Progenitor cell of endocrine pancreas (in vitro differentiated cells): ENCODE data around the gene SCGB1C2. TPM values are rescaled to one million over a fixed set of nuclear protein-coding genes. Genes with fewer than 3 reads are reported as not detected.
A peak's percentile ranks its signal among the peaks of the same experiment; 100 is the strongest.

ENCODE experiments used
- DNase-seq: peaks from one replicate; pipeline ENCODE4 v3.0.0; 2021; ENCODE audit warnings: low spot score; ENCODE audit not compliant: unreplicated experiment
- H3K27ac Mint-ChIP-seq: 2 replicates; pipeline ENCODE4 v1.8.0; 2021; ENCODE audit warnings: mild to moderate bottlenecking, moderate library complexity, mixed read lengths
- H3K27me3 Mint-ChIP-seq: 2 replicates; pipeline ENCODE4 v1.8.0; 2021; ENCODE audit warnings: mixed read lengths
- H3K36me3 Mint-ChIP-seq: 2 replicates; pipeline ENCODE4 v1.8.0; 2022; ENCODE audit warnings: mixed read lengths; ENCODE audit not compliant: insufficient read depth
- H3K4me1 Mint-ChIP-seq: 2 replicates; pipeline ENCODE4 v1.8.0; 2021; ENCODE audit warnings: low read depth, mixed read lengths
- H3K4me3 Mint-ChIP-seq: 2 replicates; pipeline ENCODE4 v1.8.0; 2021; ENCODE audit warnings: low read depth, mild to moderate bottlenecking, moderate library complexity, mixed read lengths
- H3K9me3 Mint-ChIP-seq: 2 replicates; pipeline ENCODE4 v1.8.0; 2021; ENCODE audit warnings: low read depth, mixed read lengths
- total RNA-seq: library from RNA; stranded (reverse); gene quantifications from 2 replicates; pipeline ENCODE4 v1.2.1, GENCODE V29; 2021
- TF ChIP-seq, protein P1 (sequence below): fragments of 200-600 bp; sonication (generic); IDR thresholded peaks from one replicate; pipeline ENCODE4 v1.5.0; 2021; ENCODE audit warnings: antibody characterized with exemption, mild to moderate bottlenecking; ENCODE audit not compliant: unreplicated experiment

The SCGB1C2 gene
- total RNA-seq, 1 donor from 2014 or later: not detected

DNA sequence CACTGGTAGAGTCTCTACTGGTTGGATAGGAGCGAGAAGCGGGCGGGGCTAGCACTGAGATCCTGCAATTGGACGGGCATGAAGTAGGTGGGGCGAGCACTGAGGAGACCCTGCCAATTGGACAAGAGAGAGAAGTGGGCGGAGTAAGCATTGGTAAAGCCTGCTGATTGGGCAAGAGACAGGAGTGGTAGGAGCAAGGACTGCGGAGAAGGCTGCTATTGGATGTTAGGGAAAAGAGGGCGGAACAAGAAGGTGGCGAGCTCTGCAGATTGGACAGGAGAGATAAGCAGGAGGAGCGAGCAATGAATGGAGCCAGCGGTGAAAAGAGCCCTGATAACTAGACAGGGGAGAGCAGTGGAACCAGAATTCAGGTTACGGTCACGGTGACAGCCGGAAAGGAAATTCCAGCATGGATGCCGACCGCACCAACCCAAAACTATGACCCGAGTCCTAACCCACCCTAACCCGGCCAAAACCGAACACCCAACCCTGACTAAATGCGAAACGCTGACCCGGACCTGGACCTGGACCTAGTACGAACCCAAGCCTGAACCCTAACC is 4.8 kb downstream of the SCGB1C2 start:
- peaks cover 5% of the 10 kb centered on the region for H3K27me3 Mint-ChIP-seq
- no peak overlapping the region for H3K4me3 Mint-ChIP-seq
- DNase-seq: peak; percentile 7
- H3K4me1 Mint-ChIP-seq: no peaks in the 10 kb centered on the region
- H3K36me3 Mint-ChIP-seq: no peaks in the 10 kb centered on the region
- no peaks in the 10 kb centered on the region for H3K9me3 Mint-ChIP-seq
- TF ChIP-seq, protein P1, sequence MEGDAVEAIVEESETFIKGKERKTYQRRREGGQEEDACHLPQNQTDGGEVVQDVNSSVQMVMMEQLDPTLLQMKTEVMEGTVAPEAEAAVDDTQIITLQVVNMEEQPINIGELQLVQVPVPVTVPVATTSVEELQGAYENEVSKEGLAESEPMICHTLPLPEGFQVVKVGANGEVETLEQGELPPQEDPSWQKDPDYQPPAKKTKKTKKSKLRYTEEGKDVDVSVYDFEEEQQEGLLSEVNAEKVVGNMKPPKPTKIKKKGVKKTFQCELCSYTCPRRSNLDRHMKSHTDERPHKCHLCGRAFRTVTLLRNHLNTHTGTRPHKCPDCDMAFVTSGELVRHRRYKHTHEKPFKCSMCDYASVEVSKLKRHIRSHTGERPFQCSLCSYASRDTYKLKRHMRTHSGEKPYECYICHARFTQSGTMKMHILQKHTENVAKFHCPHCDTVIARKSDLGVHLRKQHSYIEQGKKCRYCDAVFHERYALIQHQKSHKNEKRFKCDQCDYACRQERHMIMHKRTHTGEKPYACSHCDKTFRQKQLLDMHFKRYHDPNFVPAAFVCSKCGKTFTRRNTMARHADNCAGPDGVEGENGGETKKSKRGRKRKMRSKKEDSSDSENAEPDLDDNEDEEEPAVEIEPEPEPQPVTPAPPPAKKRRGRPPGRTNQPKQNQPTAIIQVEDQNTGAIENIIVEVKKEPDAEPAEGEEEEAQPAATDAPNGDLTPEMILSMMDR: no peak
- no peak overlapping the region for H3K27ac Mint-ChIP-seq

DNA sequence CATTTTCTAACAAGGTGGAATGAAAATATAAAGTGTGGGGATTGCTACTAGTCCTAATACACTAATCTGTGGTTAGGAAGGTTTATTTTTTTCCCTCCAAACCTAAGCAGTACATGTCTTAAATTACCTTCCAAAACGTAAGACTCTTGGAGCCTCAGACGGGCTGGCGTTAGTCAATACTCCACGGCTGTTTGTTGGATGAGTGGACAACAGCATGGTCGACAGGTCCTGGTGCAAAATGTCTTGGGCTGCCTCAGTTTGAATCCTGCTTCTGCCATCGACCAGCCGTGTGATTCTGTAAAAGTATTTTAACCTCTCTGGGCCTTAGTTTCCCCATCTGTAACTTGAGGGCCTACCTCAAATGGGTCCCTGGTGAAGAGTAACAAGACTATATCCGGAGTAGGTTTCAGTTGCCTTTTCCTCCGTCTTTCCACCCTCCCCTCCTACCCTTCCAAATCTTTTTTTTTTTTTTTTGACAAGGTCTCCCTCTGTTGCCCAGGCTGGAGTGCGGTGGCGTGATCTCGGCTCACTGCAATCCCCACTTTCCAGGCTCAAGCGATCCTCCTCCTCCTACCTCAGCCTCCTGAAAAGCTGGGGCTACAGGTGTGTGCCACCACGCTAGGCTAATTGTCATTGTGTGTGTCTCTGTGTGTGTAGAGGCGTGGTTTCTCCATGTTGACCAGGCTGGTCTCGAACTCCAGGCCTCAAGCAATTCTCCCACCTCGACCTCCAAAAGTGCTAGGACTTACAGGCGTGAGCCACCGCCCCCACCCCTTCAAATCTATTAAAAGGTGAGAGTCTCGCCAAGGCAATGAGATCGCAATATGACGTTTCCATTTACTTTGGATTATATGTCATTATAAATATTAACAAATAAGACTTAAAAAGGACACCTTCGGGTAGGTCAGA is 5.8 kb downstream of the SCGB1C2 start:
- DNase-seq: no peak
- no peaks in the 10 kb centered on the region for H3K4me1 Mint-ChIP-seq
- H3K9me3 Mint-ChIP-seq: no peaks in the 10 kb centered on the region
- H3K27me3 Mint-ChIP-seq: peaks cover 5% of the 10 kb centered on the region
- H3K27ac Mint-ChIP-seq: no peak overlapping the region
- H3K36me3 Mint-ChIP-seq: no peaks in the 10 kb centered on the region
- H3K4me3 Mint-ChIP-seq: no peak overlapping the region
- TF ChIP-seq, protein P1: no peak

DNA sequence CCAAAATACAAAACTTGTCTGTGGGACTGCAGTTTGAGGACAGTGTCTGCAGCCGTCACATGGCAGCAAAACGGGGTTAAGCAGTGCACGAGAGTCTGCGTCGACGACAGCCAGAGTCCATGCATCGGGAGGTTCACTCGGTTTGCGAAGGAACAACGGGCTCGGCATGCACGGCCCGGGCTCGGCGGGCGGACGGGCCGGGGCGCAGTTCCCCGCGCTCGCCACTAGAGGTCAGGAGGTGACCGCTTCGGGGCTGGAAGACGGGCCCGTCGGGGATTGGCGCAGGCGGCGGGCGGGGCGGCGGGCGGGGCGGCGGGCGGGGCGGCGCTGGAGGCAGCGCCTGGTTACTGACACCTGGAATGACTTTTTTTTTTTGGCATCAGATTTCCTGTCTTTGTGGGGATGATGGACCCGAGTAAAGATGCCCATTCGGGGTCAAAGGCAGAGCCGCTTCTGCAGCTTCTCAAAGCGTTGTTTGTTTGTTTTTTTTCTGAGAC is 6.5 kb downstream of the SCGB1C2 start:
- DNase-seq: peak; percentile 86
- Mint-ChIP-seq H3K27ac (no peak overlapping the region), H3K36me3 (no peaks in the 10 kb centered on the region), H3K4me3 (no peak overlapping the region), H3K9me3 (no peaks in the 10 kb centered on the region), H3K4me1 (no peaks in the 10 kb centered on the region), H3K27me3 (peaks cover 5% of the 10 kb centered on the region)
- TF ChIP-seq, protein P1: peak; percentile 90

DNA sequence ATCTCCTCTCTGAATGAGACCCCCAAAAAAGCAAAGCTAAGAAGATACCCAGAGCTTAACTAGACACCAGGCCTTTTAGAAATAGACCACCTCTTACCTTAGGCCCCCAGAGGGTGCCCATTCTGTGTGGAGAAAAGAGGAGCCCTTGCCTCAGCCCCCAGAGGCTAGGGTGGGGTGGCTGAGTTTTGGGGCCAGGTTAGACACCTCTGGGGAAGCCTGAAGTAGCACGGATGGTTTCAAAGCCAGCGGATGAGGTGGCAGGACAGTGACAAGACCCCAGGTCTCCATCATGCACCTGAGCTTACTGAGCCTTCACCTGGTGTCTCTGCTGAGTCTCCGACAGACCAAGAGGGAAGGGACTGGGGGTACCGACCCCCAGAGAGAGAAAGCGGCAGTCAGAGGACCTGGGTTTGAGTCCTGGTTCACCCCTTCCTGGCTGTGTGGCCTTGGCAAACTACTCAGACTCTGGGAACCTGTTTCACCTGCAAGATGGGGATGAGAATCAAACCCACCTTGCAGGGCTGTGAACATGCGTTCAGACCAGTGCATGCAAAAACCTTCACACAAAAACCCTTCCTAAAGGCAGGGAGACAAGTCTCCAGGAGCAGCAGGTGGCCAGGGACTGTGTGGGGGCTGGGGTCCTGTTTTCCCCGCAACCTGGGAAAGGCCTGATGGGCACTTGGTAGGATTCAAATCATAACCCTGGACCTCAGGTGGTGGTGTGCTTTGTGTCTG is 7.7 kb downstream of the SCGB1C2 start:
- no peak overlapping the region for H3K27ac Mint-ChIP-seq
- DNase-seq: peak; percentile 7
- peaks cover 2% of the 10 kb centered on the region for H3K27me3 Mint-ChIP-seq
- H3K36me3 Mint-ChIP-seq: no peaks in the 10 kb centered on the region
- no peak overlapping the region for H3K4me3 Mint-ChIP-seq
- no peaks in the 10 kb centered on the region for H3K9me3 Mint-ChIP-seq
- TF ChIP-seq, protein P1: no peak
- no peaks in the 10 kb centered on the region for H3K4me1 Mint-ChIP-seq
